ENCODE measurements around the gene OR2L13. TPM values are rescaled to one million over a fixed set of nuclear protein-coding genes. Genes with fewer than 3 reads are reported as not detected.

Gene OR2L13
- total RNA-seq (2021) (not detected in 3 replicates), Bru-seq, nascent RNA (not detected)
- long read RNA-seq, experiment 1, result 0 reads
- long read RNA-seq, experiment 2, result 0 reads
- long read RNA-seq, experiment 3, result 0 reads

DNA sequence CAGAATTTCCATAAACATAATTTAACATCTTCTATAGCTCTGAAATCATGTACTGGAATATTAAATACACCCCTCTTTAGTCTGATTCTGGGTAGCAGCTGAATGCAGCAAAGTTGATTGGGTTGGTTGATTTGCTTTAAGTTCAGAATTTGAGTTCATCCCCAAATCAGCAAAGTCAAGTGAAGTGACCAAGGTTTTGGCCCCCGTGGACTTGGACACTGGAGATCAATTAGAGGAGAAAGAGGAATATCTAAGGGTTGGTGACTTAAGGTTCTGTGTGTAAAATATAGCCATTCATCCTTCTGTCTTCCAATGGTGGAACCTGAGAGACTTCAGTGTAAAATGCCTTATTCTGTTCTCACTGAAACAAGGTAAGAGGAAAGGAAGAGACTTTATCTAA lies at the start of gene OR2L13:
OR2L13 (plus strand) TSS at position 301 of the 400 bp plus-strand sequence. CDS start 4,192 bp downstream, outside the sequence.
- ChIA-PET POLR2A (no interaction called here), CTCF (no interaction called here)
- Mint-ChIP-seq H3K4me3 (no peak within 1 kb of the TSS), H3K9me3 (peaks cover 93% of the 10 kb centered on the region), H3K27ac (no peak within 1 kb of the TSS), H3K27me3 (ENCODE audit: low read depth) (peaks cover 16% of the 10 kb centered on the region), H3K36me3 (peaks cover 80% of the 10 kb centered on the region), H3K4me1 (no peaks in the 10 kb centered on the region)
- TF ChIP-seq ZNF138 (CRISPR knock-in tag; conservative IDR thresholded peaks at IDR 0.05) (no peak), NR2C2 (CRISPR knock-in tag; IDR thresholded peaks at IDR 0.05) (no peak), PRDM15 (CRISPR knock-in tag; IDR thresholded peaks at IDR 0.05) (no peak), ZNF423 (CRISPR knock-in tag; IDR thresholded peaks at IDR 0.05) (no peak), ZNF671 (CRISPR knock-in tag; IDR thresholded peaks at IDR 0.05) (no peak), ATF2 (CRISPR knock-in tag; IDR thresholded peaks at IDR 0.05; ENCODE audit: borderline replicate concordance, low read depth) (no peak), IRF2 (CRISPR knock-in tag; IDR thresholded peaks at IDR 0.05; ENCODE audit: borderline replicate concordance, low read depth) (no peak), CBFB (CRISPR knock-in tag; IDR thresholded peaks at IDR 0.05; ENCODE audit: low read depth) (no peak), FOXJ3 (CRISPR knock-in tag; IDR thresholded peaks at IDR 0.05; ENCODE audit: borderline replicate concordance) (no peak), ZMAT4 (CRISPR knock-in tag; IDR thresholded peaks at IDR 0.05) (no peak), ZNF317 (CRISPR knock-in tag; IDR thresholded peaks at IDR 0.05; ENCODE audit: borderline replicate concordance, low read depth) (no peak), STAT6 (CRISPR knock-in tag; conservative IDR thresholded peaks at IDR 0.05; ENCODE audit: low read depth) (no peak), NFE2L1 (CRISPR knock-in tag; IDR thresholded peaks at IDR 0.05) (no peak)
- TF ChIP-seq, protein P1, sequence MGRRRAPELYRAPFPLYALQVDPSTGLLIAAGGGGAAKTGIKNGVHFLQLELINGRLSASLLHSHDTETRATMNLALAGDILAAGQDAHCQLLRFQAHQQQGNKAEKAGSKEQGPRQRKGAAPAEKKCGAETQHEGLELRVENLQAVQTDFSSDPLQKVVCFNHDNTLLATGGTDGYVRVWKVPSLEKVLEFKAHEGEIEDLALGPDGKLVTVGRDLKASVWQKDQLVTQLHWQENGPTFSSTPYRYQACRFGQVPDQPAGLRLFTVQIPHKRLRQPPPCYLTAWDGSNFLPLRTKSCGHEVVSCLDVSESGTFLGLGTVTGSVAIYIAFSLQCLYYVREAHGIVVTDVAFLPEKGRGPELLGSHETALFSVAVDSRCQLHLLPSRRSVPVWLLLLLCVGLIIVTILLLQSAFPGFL (CRISPR knock-in tag; IDR thresholded peaks at IDR 0.05; ENCODE audit: borderline replicate concordance), result no peak
- TF ChIP-seq, protein P2, sequence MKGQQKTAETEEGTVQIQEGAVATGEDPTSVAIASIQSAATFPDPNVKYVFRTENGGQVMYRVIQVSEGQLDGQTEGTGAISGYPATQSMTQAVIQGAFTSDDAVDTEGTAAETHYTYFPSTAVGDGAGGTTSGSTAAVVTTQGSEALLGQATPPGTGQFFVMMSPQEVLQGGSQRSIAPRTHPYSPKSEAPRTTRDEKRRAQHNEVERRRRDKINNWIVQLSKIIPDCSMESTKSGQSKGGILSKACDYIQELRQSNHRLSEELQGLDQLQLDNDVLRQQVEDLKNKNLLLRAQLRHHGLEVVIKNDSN (CRISPR knock-in tag; IDR thresholded peaks at IDR 0.05), result no peak
- ATAC-seq (no peak), DNase-seq (ENCODE audit: low spot score) (no peak)

- peaks cover 53% of the 10 kb centered on the region for H3K36me3 Mint-ChIP-seq
- CTCF ChIA-PET, result no interaction called here
- H3K27ac Mint-ChIP-seq, result no peak overlapping the region
- DNase-seq (ENCODE audit: low spot score) (no peak), ATAC-seq (no peak)
- H3K9me3 Mint-ChIP-seq, result peaks cover 72% of the 10 kb centered on the region
- H3K27me3 Mint-ChIP-seq (ENCODE audit: low read depth), result peaks cover 8% of the 10 kb centered on the region
- no peaks in the 10 kb centered on the region for H3K4me1 Mint-ChIP-seq
- POLR2A ChIA-PET, result no interaction called here
- no peak overlapping the region for H3K4me3 Mint-ChIP-seq
- TF ChIP-seq CTCF (IDR thresholded peaks at IDR 0.05) (no peak), MLX (CRISPR knock-in tag; IDR thresholded peaks at IDR 0.05) (no peak), TCF7 (CRISPR knock-in tag; IDR thresholded peaks at IDR 0.05; ENCODE audit: low read depth) (no peak), CBFB (CRISPR knock-in tag; IDR thresholded peaks at IDR 0.05; ENCODE audit: low read depth) (no peak)
- TF ChIP-seq, protein P3, sequence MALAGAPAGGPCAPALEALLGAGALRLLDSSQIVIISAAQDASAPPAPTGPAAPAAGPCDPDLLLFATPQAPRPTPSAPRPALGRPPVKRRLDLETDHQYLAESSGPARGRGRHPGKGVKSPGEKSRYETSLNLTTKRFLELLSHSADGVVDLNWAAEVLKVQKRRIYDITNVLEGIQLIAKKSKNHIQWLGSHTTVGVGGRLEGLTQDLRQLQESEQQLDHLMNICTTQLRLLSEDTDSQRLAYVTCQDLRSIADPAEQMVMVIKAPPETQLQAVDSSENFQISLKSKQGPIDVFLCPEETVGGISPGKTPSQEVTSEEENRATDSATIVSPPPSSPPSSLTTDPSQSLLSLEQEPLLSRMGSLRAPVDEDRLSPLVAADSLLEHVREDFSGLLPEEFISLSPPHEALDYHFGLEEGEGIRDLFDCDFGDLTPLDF (CRISPR knock-in tag; IDR thresholded peaks at IDR 0.05), result no peak
Measured at GRCh38 chr1:248045209-248045608, 49.8 kb upstream of the OR2L13 start.
